K562 (cell line): ENCODE results near the gene OR51T1. TPM values are rescaled to one million over a fixed set of nuclear protein-coding genes. Genes with fewer than 3 reads are reported as not detected.
A peak's percentile ranks its signal among the peaks of the same experiment; 100 is the strongest.

Experiments
- ATAC-seq: fragments of 200-7000 bp; cut with Tn5 transposase; 3 replicates; pipeline ENCODE4 v1.9.1; 2020; ENCODE audit warnings: moderate library complexity
- BruUV-seq: library from RNA; stranded (reverse); fragments of 400-500 nt; replicated peaks from 2 replicates; lab custom pipeline; 2021; lab: Mats Ljungman, UMichigan
- CTCF ChIA-PET: fragments of 300-600 bp; formaldehyde crosslinking; extraction: SDS; loops from one replicate; lab custom pipeline; 2021; ENCODE audit warnings: low intra/inter-chr PET ratio; lab: Yijun Ruan, JAX
- POLR2A ChIA-PET: fragments of 300-600, 350-650 bp; sonication (Branson Sonifier 250); formaldehyde crosslinking; extraction: SDS; loops from one replicate; lab custom pipeline; 2021; ENCODE audit warnings: antibody characterized with exemption, inconsistent platforms; lab: Yijun Ruan, JAX
- DNase-seq, 4 experiments: peaks; one replicate each; pipeline versions ENCODE4 v3.0.0 to v3.0.0-alpha.2; 2011 to 2018; ENCODE audit warnings: low spot score in 3 of 4, mixed read lengths in 3 of 4; ENCODE audit errors: extremely low read depth in 1 of 4
- FAIRE-seq: peaks from 2 replicates; lab custom pipeline; 2011; peaks lifted over from hg19 to GRCh38; lab: Jason Lieb, UNC
- H2AFZ ChIP-seq: 2 replicates; pipeline ENCODE4 v1.6.0; 2011; ENCODE audit warnings: low read depth, low read length, control low read depth, inconsistent platforms
- H3K27ac ChIP-seq: fragments of 200-600 bp; 3 replicates; pipeline ENCODE4 v1.8.0; 2011; ENCODE audit warnings: low read depth, mild to moderate bottlenecking, control low read depth, inconsistent platforms, low read length, moderate library complexity, mixed read lengths; ENCODE audit errors: extremely low read depth
- H3K27me3 ChIP-seq, 2 experiments: fragments of 300-600 bp in 1 of 2; 2 replicates in 1 of 2; 3 replicates in 1 of 2; pipeline versions ENCODE4 v1.6.0 to v1.8.0; 2011; ENCODE audit warnings: inconsistent platforms in 2 of 2, low read length in 2 of 2, mild to moderate bottlenecking in 1 of 2, mixed read lengths in 1 of 2, moderate library complexity in 1 of 2; ENCODE audit not compliant: control insufficient read depth in 2 of 2, insufficient read depth in 2 of 2
- H3K36me3 ChIP-seq: fragments of 300-600 bp; 3 replicates; pipeline ENCODE4 v1.8.0; 2011; ENCODE audit warnings: mild to moderate bottlenecking, low read length, inconsistent platforms; ENCODE audit not compliant: control insufficient read depth, insufficient read depth
- H3K4me1 ChIP-seq, 2 experiments: fragments of 200-600 bp in 1 of 2; replicated peaks in 1 of 2; 2 replicates in 1 of 2; 3 replicates in 1 of 2; pipeline versions ENCODE4 v1.5.1 to v1.8.0; 2011; ENCODE audit warnings: inconsistent platforms in 2 of 2, low read length in 2 of 2, mild to moderate bottlenecking in 1 of 2, mixed read lengths in 1 of 2, moderate library complexity in 1 of 2; ENCODE audit not compliant: control insufficient read depth in 2 of 2, insufficient read depth in 2 of 2
- H3K4me2 ChIP-seq: 2 replicates; pipeline ENCODE4 v1.6.1; 2011; ENCODE audit warnings: low read length, control low read depth, inconsistent platforms, mixed read lengths; ENCODE audit not compliant: insufficient read depth
- H3K4me3 ChIP-seq: fragments of 200-600 bp; sonication (generic), shearing (Covaris generic); 2 replicates; pipeline ENCODE4 v1.5.1; 2016; ENCODE audit warnings: control low read depth, inconsistent platforms
- H3K79me2 ChIP-seq: fragments of 200-600 bp; 3 replicates; pipeline ENCODE4 v1.8.0; 2011; ENCODE audit warnings: low read length, inconsistent platforms; ENCODE audit not compliant: control insufficient read depth, insufficient read depth
- H3K9ac ChIP-seq, 2 experiments: 2 replicates each; pipeline versions ENCODE4 v1.6.0 to v1.6.1; 2011; ENCODE audit warnings: low read depth in 2 of 2, low read length in 2 of 2, control low read depth in 1 of 2, inconsistent platforms in 1 of 2, mild to moderate bottlenecking in 1 of 2, mixed read lengths in 1 of 2; ENCODE audit not compliant: insufficient read depth in 1 of 2
- H3K9me1 ChIP-seq: one replicate; pipeline ENCODE4 v1.6.0; 2011; ENCODE audit warnings: inconsistent platforms, mild to moderate bottlenecking, low read length, moderate library complexity; ENCODE audit not compliant: control insufficient read depth, insufficient read depth
- H3K9me3 ChIP-seq: replicated peaks from 2 replicates; pipeline ENCODE4 v1.5.1; 2011; ENCODE audit warnings: low read depth, low read length, inconsistent platforms; ENCODE audit not compliant: control insufficient read depth, insufficient read depth
- H4K20me1 ChIP-seq: replicated peaks from 2 replicates; pipeline ENCODE4 v1.6.1; 2011; ENCODE audit warnings: low read length, inconsistent platforms, mixed read lengths; ENCODE audit not compliant: control insufficient read depth, insufficient read depth
- CBX5 ChIP-seq: IDR thresholded peaks from 2 replicates; pipeline ENCODE4 v1.6.1; 2014; ENCODE audit warnings: low read depth, borderline replicate concordance
- CBX8 ChIP-seq: fragments of 200-600 bp; sonication (generic); IDR thresholded peaks from 2 replicates; pipeline ENCODE4 v1.6.1; 2012; ENCODE audit warnings: borderline replicate concordance, mixed run types, low read depth, mild to moderate bottlenecking, moderate library complexity, mixed read lengths, low read length, control low read depth, inconsistent platforms; ENCODE audit not compliant: poor library complexity, severe bottlenecking; ENCODE audit errors: extremely low read depth
- CTCF ChIP-seq, 3 experiments: IDR thresholded peaks in 2 of 3; conservative IDR thresholded peaks in 1 of 3; 2 replicates each; pipeline ENCODE4 v1.5.1; 2011 to 2012; ENCODE audit warnings: low read length in 3 of 3, mild to moderate bottlenecking in 3 of 3, control low read depth in 2 of 3, improper control_type of control experiment in 1 of 3, inconsistent platforms in 1 of 3, low read depth in 1 of 3, mixed read lengths in 1 of 3, moderate library complexity in 1 of 3; ENCODE audit not compliant: insufficient read depth in 2 of 3
- ELF2 ChIP-seq: fragments of 250-450 bp; sonication (Bioruptor Pico); IDR thresholded peaks from 2 replicates; pipeline ENCODE4 v1.5.0; 2021; ENCODE audit warnings: mild to moderate bottlenecking
- ESRRB ChIP-seq: fragments of 250-450 bp; sonication (Bioruptor Pico); IDR thresholded peaks from 2 replicates; pipeline ENCODE4 v1.5.0; 2020; ENCODE audit warnings: mild to moderate bottlenecking, moderate library complexity, borderline replicate concordance
- GABPB1 ChIP-seq: sonication (generic); formaldehyde crosslinking; IDR thresholded peaks from 2 replicates; pipeline ENCODE4 v1.8.0; 2022; ENCODE audit warnings: mild to moderate bottlenecking, missing genetic modification reagents
- HMG20B ChIP-seq: fragments of 250-450 bp; sonication (Bioruptor Pico); IDR thresholded peaks from 2 replicates; pipeline ENCODE4 v1.5.0; 2021; ENCODE audit warnings: mild to moderate bottlenecking
- MNT ChIP-seq, 2 experiments: fragments of 450-650 bp; conservative IDR thresholded peaks; 2 replicates each; pipeline ENCODE4 v1.6.1; 2017; ENCODE audit warnings: mild to moderate bottlenecking in 2 of 2, moderate library complexity in 2 of 2
- NFE2 ChIP-seq: IDR thresholded peaks from 2 replicates; pipeline ENCODE4 v1.6.1; 2014; ENCODE audit warnings: antibody characterized with exemption, low read depth
- NFIC ChIP-seq: fragments of 450-650 bp; IDR thresholded peaks from 2 replicates; pipeline ENCODE4 v1.6.1; 2017; ENCODE audit warnings: mild to moderate bottlenecking, inconsistent platforms
- NFRKB ChIP-seq: fragments of 450-650 bp; IDR thresholded peaks from 2 replicates; pipeline ENCODE4 v1.6.1; 2016; ENCODE audit warnings: low read depth
- PYGO2 ChIP-seq: fragments of 450-650 bp; IDR thresholded peaks from 2 replicates; pipeline ENCODE4 v1.6.1; 2016; ENCODE audit warnings: mild to moderate bottlenecking, missing genetic modification characterization, moderate library complexity, missing compliant biosample characterization
- RHOXF2B ChIP-seq: fragments of 250-450 bp; sonication (Bioruptor Pico); conservative IDR thresholded peaks from 2 replicates; pipeline ENCODE4 v1.5.1; 2021
- SMARCA4 ChIP-seq: fragments of 450-650 bp; IDR thresholded peaks from 2 replicates; pipeline ENCODE4 v1.6.1; 2016
- SMARCE1 ChIP-seq: fragments of 450-650 bp; IDR thresholded peaks from 2 replicates; pipeline ENCODE4 v1.7.1; 2016; ENCODE audit warnings: mild to moderate bottlenecking
- SRSF9 ChIP-seq: fragments of 200-400 bp; formaldehyde crosslinking; IDR thresholded peaks from 2 replicates; pipeline ENCODE4 v1.6.1; 2017; ENCODE audit warnings: low read depth, low read length, borderline replicate concordance
- ZBTB43 ChIP-seq: sonication (generic); formaldehyde crosslinking; IDR thresholded peaks from 2 replicates; pipeline ENCODE4 v1.8.0; 2023; ENCODE audit warnings: mild to moderate bottlenecking, missing genetic modification reagents
- ZNF586 ChIP-seq: fragments of 450-650 bp; formaldehyde crosslinking; conservative IDR thresholded peaks from 2 replicates; pipeline ENCODE4 v1.4.0; 2020; ENCODE audit warnings: mild to moderate bottlenecking, moderate library complexity
- ZNF695 ChIP-seq: fragments of 450-650 bp; formaldehyde crosslinking; IDR thresholded peaks from 2 replicates; pipeline ENCODE4 v1.4.0; 2020; ENCODE audit warnings: mild to moderate bottlenecking, moderate library complexity
- WGBS: fragments of 100-300 bp; shearing (Covaris generic); methylation state at CpG from one replicate; pipeline ENCODE4 v1.1.6; 2016; ENCODE audit warnings: low coverage, mixed read lengths; ENCODE audit not compliant: insufficient coverage; ENCODE audit errors: missing lambda C conversion rate; 5-methylcytosine and 5-hydroxymethylcytosine counted together
- in situ Hi-C: fragments of 300-500 bp; cut with MboI; formaldehyde crosslinking; loops from 4 replicates; pipeline ENCODE4 v1.15.0; 2018; ENCODE audit warnings: inconsistent platforms, mixed read lengths
- intact Hi-C: fragments of 100-400 bp; cut with micrococcal nuclease; formaldehyde crosslinking; loops from 2 replicates; pipeline ENCODE4 v1.14.2; 2022
- polyA plus RNA-seq, 8 experiments: library from polyadenylated mRNA; depleted of rRNA in 4 of 8; stranded (reverse) in 5 of 8; unstranded in 3 of 8; fragments of >200 nt; fragmentation: Nextera tagmentation in 2 of 8; fragmentation: Illumina TruSeq in 1 of 8; extraction: Ambion mirVana in 2 of 8; extraction: Trizol in 1 of 8; gene quantifications; 2 replicates each; pipeline versions ENCODE4 v1.2.1 to v1.2.3, GENCODE V29; 2011 to 2014; ENCODE audit warnings: inconsistent platforms in 1 of 8, missing spikeins in 1 of 8
- total RNA-seq, 7 experiments: library from RNA; depleted of rRNA in 6 of 7; stranded (reverse); fragments of >200 nt in 6 of 7; fragmentation: Illumina TruSeq in 2 of 7; extraction: Trizol in 2 of 7; gene quantifications; 2 replicates each; pipeline versions ENCODE4 v1.2.1 to v1.2.3, GENCODE V29; 2011 to 2021; ENCODE audit warnings: low replicate concordance in 1 of 7

Gene OR51T1
- total and polyA plus RNA-seq, 9 of the 15 experiments (the other 6 are each of a cell fraction or from before 2014, with no cell fraction given), result not detected

- Histone ChIP-seq H3K36me3 (no peaks in the 10 kb centered on the region), H3K79me2 (no peaks in the 10 kb centered on the region), H3K9me3 (no peaks in the 10 kb centered on the region), H3K27me3 (no peaks in the 10 kb centered on the region), H4K20me1 (no peaks in the 10 kb centered on the region), H3K27ac (peak overlapping the region; percentile 32; the same call in 1 of the 3 replicates), H3K9ac (no peak overlapping the region), H3K4me1 (peaks cover 0 to 22% of the 10 kb centered on the region in 2 experiments; a peak in 3 of 5 replicates), H2AFZ (no peak overlapping the region), H3K4me3 (no peak overlapping the region), H3K9me1 (no peaks in the 10 kb centered on the region), H3K4me2 (no peak overlapping the region)
- 0% methylated on average over 1 of the region's 1 CpG for WGBS
- peak; percentile 72 for ATAC-seq
- BruUV-seq, result no TSS peak
- in situ Hi-C loops (no loop called here), intact Hi-C loops (no loop called here)
- DNase-seq, result peak; percentile 22 to 49 (median 30)
- FAIRE-seq, result peak; percentile 40
- POLR2A ChIA-PET, result interaction anchor here (0.9 to 1.3 kb wide), 2 partner anchors 8 to 9 kb away, joined by 4 to 6 read pairs; no protein-coding TSS in a partner anchor
- CTCF ChIA-PET, result no interaction called here
- TF ChIP-seq ZNF695 (CRISPR knock-in tag), result no peak
- no peak for TF ChIP-seq ELF2 (CRISPR knock-in tag)
- no peak for TF ChIP-seq NFRKB
- TF ChIP-seq SMARCA4, result peak; percentile 58; the same call in 1 of the 2 replicates
- TF ChIP-seq NFIC, result peak; percentile 75
- TF ChIP-seq ZBTB43 (CRISPR knock-in tag), result no peak
- no peak for TF ChIP-seq GABPB1 (CRISPR knock-in tag)
- 0 out of 2 replicates have a peak, but pooled peaks have one; percentile 51 for TF ChIP-seq SMARCE1
- TF ChIP-seq CBX5, result no peak
- no peak for TF ChIP-seq PYGO2 (tag)
- TF ChIP-seq HMG20B (CRISPR knock-in tag), result no peak
- peak in 1 of 3 experiments; percentile 13; a peak in 1 of 6 replicates for TF ChIP-seq CTCF (IDR thresholded peaks at IDR 0.05 in 2 of 3, conservative IDR thresholded peaks at IDR 0.05 in 1 of 3; ENCODE audit: insufficient read depth in 2 of 3, low read depth in 1 of 3, low read length in 3 of 3)
- no peak for TF ChIP-seq MNT (conservative IDR thresholded peaks at IDR 0.05)
- no peak for TF ChIP-seq ZNF586 (CRISPR knock-in tag)
- TF ChIP-seq SRSF9, result no peak
- no peak for TF ChIP-seq RHOXF2B (CRISPR knock-in tag)
- no peak for TF ChIP-seq ESRRB (CRISPR knock-in tag)
- TF ChIP-seq NFE2, result peak; percentile 44; the same call in 1 of the 2 replicates
- TF ChIP-seq CBX8, result no peak
These were observed 10.4 kb downstream of the OR51T1 start for GRCh38 chr11:4891996-4892640.
